ENCODE data around the gene BMPR1A.

Gene BMPR1A

GRCh38 chr10:86804805-86805204 lies 48.4 kb downstream of the BMPR1A start:
- DNase-seq: no peak

- DNase-seq: no peak
Observed at GRCh38 chr10:86813101-86813500, 56.7 kb downstream of the BMPR1A start.

GRCh38 chr10:86813982-86814381 lies 57.6 kb downstream of the BMPR1A start:
- DNase-seq: no peak

- no peak for DNase-seq
Observed at GRCh38 chr10:86815035-86815617, 58.7 kb downstream of the BMPR1A start.

GRCh38 chr10:86815640-86816039 lies 59.2 kb downstream of the BMPR1A start:
- DNase-seq: no peak

- no peak for DNase-seq
Observed at GRCh38 chr10:86817246-86817645, 60.8 kb downstream of the BMPR1A start.

GRCh38 chr10:86819567-86819966 lies 63.1 kb downstream of the BMPR1A start:
- no peak for DNase-seq

- no peak for DNase-seq
Observed at GRCh38 chr10:86820509-86820908, 64.1 kb downstream of the BMPR1A start.

GRCh38 chr10:86821388-86821999 lies 65.1 kb downstream of the BMPR1A start:
- no peak for DNase-seq

- no peak for DNase-seq
Observed at GRCh38 chr10:86823565-86823964, 67.1 kb downstream of the BMPR1A start.

GRCh38 chr10:86824151-86824550 lies 67.7 kb downstream of the BMPR1A start:
- DNase-seq: no peak

- no peak for DNase-seq
Observed at GRCh38 chr10:86825366-86825765, 68.9 kb downstream of the BMPR1A start.

- no peak for DNase-seq
Observed at GRCh38 chr10:86827639-86828038, 71.2 kb downstream of the BMPR1A start.

- DNase-seq: no peak
Observed at GRCh38 chr10:86828145-86828544, 71.7 kb downstream of the BMPR1A start.

GRCh38 chr10:86829472-86829871 lies 73.1 kb downstream of the BMPR1A start:
- no peak for DNase-seq

GRCh38 chr10:86830043-86830591 lies 73.7 kb downstream of the BMPR1A start:
- no peak for DNase-seq

- no peak for DNase-seq
Observed at GRCh38 chr10:86833969-86834368, 77.5 kb downstream of the BMPR1A start.

GRCh38 chr10:86836044-86836443 lies 79.6 kb downstream of the BMPR1A start:
- DNase-seq: no peak

- no peak for DNase-seq
Observed at GRCh38 chr10:86837663-86838062, 81.2 kb downstream of the BMPR1A start.

GRCh38 chr10:86840498-86840897 lies 84.1 kb downstream of the BMPR1A start:
- DNase-seq: no peak

- no peak for DNase-seq
Observed at GRCh38 chr10:86846088-86846487, 89.7 kb downstream of the BMPR1A start.

GRCh38 chr10:86848747-86849146 lies 92.3 kb downstream of the BMPR1A start:
- no peak for DNase-seq

- no peak for DNase-seq
Observed at GRCh38 chr10:86849181-86849894, 92.9 kb downstream of the BMPR1A start.

GRCh38 chr10:86850481-86850880 lies 94.1 kb downstream of the BMPR1A start:
- no peak for DNase-seq

Data from hematopoietic multipotent progenitor cell treated with erythropoietin and hydrocortisone succinate and interleukin-3 and kit ligand, for 8 days (in vitro differentiated cells).